ENCODE measurements around the gene INTS7. TPM values are rescaled to one million over a fixed set of nuclear protein-coding genes. Genes with fewer than 3 reads are reported as not detected.
A peak's percentile ranks its signal among the peaks of the same experiment; 100 is the strongest.

Gene INTS7
- total RNA-seq, 1 experiment from 2014 or later, result 21.7 TPM

- TF ChIP-seq CTCF (IDR thresholded peaks at IDR 0.05 in 2 of 3, conservative IDR thresholded peaks at IDR 0.05 in 1 of 3; ENCODE audit: borderline replicate concordance in 1 of 3, insufficient read depth in 1 of 3, low read depth in 2 of 3, low read length in 2 of 3), result no peak
- TF ChIP-seq EZH2phosphoT487 (IDR thresholded peaks at IDR 0.05; ENCODE audit: borderline replicate concordance), result no peak
- no peak for TF ChIP-seq CEBPB (IDR thresholded peaks at IDR 0.05; ENCODE audit: low read depth)
- no peak for TF ChIP-seq POLR2A (IDR thresholded peaks at IDR 0.05; ENCODE audit: borderline replicate concordance, extremely low read depth, insufficient read depth, insufficient read length)
- TF ChIP-seq ZNF274 (IDR thresholded peaks at IDR 0.05; ENCODE audit: low read depth, low read length), result no peak
- TF ChIP-seq MAX (IDR thresholded peaks at IDR 0.05), result no peak
Observed at GRCh38 chr1:212013672-212014071, 21.7 kb downstream of the INTS7 start (continued).

GRCh38 chr1:212012034-212012740 is 23.2 kb downstream of the INTS7 start:
- ATAC-seq (peak; percentile 100), DNase-seq (ENCODE audit: low read depth, low spot score) (peak; percentile 37)
- intact Hi-C loops (cut with micrococcal nuclease), result loop anchor here (1.0 kb wide), 2 partner anchors 23 to 314 kb away; partner anchors contain the start of genes DTL and INTS7
- Histone ChIP-seq H3K79me2 (ENCODE audit: insufficient read depth, low read length) (no peaks in the 10 kb centered on the region), H3K9me3 (ENCODE audit: control insufficient read depth in 1 of 2, insufficient read depth in 1 of 2, low read depth in 1 of 2, low read length in 2 of 2) (no peaks in the 10 kb centered on the region), H3K9ac (ENCODE audit: low read length) (no peak overlapping the region), H3K27me3 (ENCODE audit: insufficient read depth, low read length) (no peaks in the 10 kb centered on the region), H3K9me2 (ENCODE audit: insufficient read depth) (no peaks in the 10 kb centered on the region), H3K4me1 (ENCODE audit: control insufficient read depth in 1 of 2, insufficient read depth in 2 of 2, low read length in 2 of 2) (no peaks in the 10 kb centered on the region), H3K27ac (ENCODE audit: low read depth, low read length) (no peak overlapping the region), H3K36me3 (ENCODE audit: control insufficient read depth in 1 of 2, insufficient read depth in 2 of 2, low read length in 2 of 2) (peaks cover 14 to 15% of the 10 kb centered on the region in 2 experiments; a peak in 1 of 4 replicates), H2AFZ (ENCODE audit: low read depth, low read length, poor library complexity, severe bottlenecking) (no peak overlapping the region), H4K20me1 (ENCODE audit: insufficient read depth) (no peaks in the 10 kb centered on the region), H3K4me2 (ENCODE audit: low read length) (no peak overlapping the region), H3K4me3 (replicated peaks in 1 of 2; ENCODE audit: low read depth in 1 of 2, low read length in 2 of 2) (no peak overlapping the region)
- ChIA-PET RAD21 (ENCODE audit: low non-redundant PET in 1 of 2, low total read pairs in 2 of 2, uncharacterized antibody in 2 of 2, unreplicated experiment in 2 of 2) (interaction anchor here in 1 of 2 experiments (1.2 kb wide), 1 partner anchor 22 kb away, joined by 3 read pairs; no protein-coding TSS in a partner anchor), CTCF (interaction anchor here (1.2 to 2.7 kb wide), 4 partner anchors 15 to 344 kb away, joined by 3 to 30 read pairs (median 5); partner anchors contain the start of genes DTL and INTS7), POLR2A (no interaction called here)
- no peak for TF ChIP-seq MAX (IDR thresholded peaks at IDR 0.05)
- TF ChIP-seq CEBPB (IDR thresholded peaks at IDR 0.05; ENCODE audit: low read depth), result peak; percentile 20; the same call in 1 of the 2 replicates
- peak; percentile 52; the same call in 1 of the 2 replicates for TF ChIP-seq CBX3 (IDR thresholded peaks at IDR 0.05; ENCODE audit: low read depth)
- peak; percentile 26 for TF ChIP-seq YY1 (IDR thresholded peaks at IDR 0.05; ENCODE audit: extremely low read depth, insufficient replicate concordance, low read depth, low read length)
- TF ChIP-seq RAD21 (IDR thresholded peaks at IDR 0.05; ENCODE audit: low read depth), result peak; percentile 90
- peak; percentile 85 to 99 (median 96) for TF ChIP-seq CTCF (IDR thresholded peaks at IDR 0.05 in 2 of 3, conservative IDR thresholded peaks at IDR 0.05 in 1 of 3; ENCODE audit: borderline replicate concordance in 1 of 3, insufficient read depth in 1 of 3, low read depth in 2 of 3, low read length in 2 of 3)
- TF ChIP-seq JUND (IDR thresholded peaks at IDR 0.05), result no peak
- no TSS peak for BruUV-seq (replicated peaks)
